Measurements from ENCODE around the gene SDCCAG8. TPM values are rescaled to one million over a fixed set of nuclear protein-coding genes. Genes with fewer than 3 reads are reported as not detected.

Gene SDCCAG8
- total RNA-seq, 2 donors from 2014 or later = 49.0 to 56.4 TPM

- TF ChIP-seq POLR2A (IDR thresholded peaks at IDR 0.05) = no peak
- TF ChIP-seq, protein P1, sequence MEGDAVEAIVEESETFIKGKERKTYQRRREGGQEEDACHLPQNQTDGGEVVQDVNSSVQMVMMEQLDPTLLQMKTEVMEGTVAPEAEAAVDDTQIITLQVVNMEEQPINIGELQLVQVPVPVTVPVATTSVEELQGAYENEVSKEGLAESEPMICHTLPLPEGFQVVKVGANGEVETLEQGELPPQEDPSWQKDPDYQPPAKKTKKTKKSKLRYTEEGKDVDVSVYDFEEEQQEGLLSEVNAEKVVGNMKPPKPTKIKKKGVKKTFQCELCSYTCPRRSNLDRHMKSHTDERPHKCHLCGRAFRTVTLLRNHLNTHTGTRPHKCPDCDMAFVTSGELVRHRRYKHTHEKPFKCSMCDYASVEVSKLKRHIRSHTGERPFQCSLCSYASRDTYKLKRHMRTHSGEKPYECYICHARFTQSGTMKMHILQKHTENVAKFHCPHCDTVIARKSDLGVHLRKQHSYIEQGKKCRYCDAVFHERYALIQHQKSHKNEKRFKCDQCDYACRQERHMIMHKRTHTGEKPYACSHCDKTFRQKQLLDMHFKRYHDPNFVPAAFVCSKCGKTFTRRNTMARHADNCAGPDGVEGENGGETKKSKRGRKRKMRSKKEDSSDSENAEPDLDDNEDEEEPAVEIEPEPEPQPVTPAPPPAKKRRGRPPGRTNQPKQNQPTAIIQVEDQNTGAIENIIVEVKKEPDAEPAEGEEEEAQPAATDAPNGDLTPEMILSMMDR (IDR thresholded peaks at IDR 0.05) = no peak
- H3K36me3 ChIP-seq (replicated peaks in 1 of 2; ENCODE audit: insufficient read depth in 1 of 2, low read depth in 2 of 2) = no peaks in the 10 kb centered on the region
- intact Hi-C loops (cut with DNase I) = no loop called here
Observed at GRCh38 chr1:243465081-243465480, 209.2 kb downstream of the SDCCAG8 start.

DNA sequence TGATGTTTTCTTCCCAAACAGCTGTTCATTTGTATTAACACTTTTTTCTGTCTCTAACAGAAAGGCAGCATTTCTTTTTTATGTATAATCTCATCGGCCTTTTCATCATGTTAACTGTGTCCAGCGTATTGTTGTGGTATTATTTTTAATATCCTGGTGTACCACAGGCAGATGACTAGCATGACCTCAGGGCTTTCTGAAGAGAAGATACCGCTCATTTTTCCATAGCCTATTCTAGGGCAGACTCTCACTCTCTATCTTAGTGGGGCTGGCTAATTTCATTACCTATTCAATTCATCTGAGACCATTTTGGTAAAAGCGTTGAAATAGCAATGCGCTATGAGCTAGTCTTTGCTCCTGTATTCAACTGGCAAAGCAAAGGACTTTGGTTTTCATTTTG is 209.9 kb downstream of the SDCCAG8 start:
- Histone ChIP-seq H3K36me3 (replicated peaks in 1 of 2; ENCODE audit: insufficient read depth in 1 of 2, low read depth in 2 of 2) (no peaks in the 10 kb centered on the region), H3K9me3 (no peaks in the 10 kb centered on the region), H3K27me3 (no peaks in the 10 kb centered on the region), H3K27ac (no peak overlapping the region), H3K4me3 (no peak overlapping the region), H3K4me1 (no peaks in the 10 kb centered on the region)
- TF ChIP-seq, protein P1 (IDR thresholded peaks at IDR 0.05) = no peak
- TF ChIP-seq POLR2A (IDR thresholded peaks at IDR 0.05) = no peak
- whole genome bisulfite sequencing, 2 donors = 75 to 76% methylated on average over 5 of the region's 5 CpGs
- intact Hi-C loops (cut with DNase I) = no loop called here
- ATAC-seq (no peak), DNase-seq (no peak)

More at GRCh38 chr1:243465081-243465480, 209.2 kb downstream of the SDCCAG8 start:
- no peaks in the 10 kb centered on the region for H3K4me1 ChIP-seq
- H3K27ac ChIP-seq = no peak overlapping the region
- DNase-seq (no peak), ATAC-seq (no peak)
- H3K27me3 ChIP-seq = no peaks in the 10 kb centered on the region
- no peak overlapping the region for H3K4me3 ChIP-seq
- 94% methylated on average over 5 of the region's 5 CpGs for WGBS, 2 donors
- H3K9me3 ChIP-seq = no peaks in the 10 kb centered on the region

DNA sequence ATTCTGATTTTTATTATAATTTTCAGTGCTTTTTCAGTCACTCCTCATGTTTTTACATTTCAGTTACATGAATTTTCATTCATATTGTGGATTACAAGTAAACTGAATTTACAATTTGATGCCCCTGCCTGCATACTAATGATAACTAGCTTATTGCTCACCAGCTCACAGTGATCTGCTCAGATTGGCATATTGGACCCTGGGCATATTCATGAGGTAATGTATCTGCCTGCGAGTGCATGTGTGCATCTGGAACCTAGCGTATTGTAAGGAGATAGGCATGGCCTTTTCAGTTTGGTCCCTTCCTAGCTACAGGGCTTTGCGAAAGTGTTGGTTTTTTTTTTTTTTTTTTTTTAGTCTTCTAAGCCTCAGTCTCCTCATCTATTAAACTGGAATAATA is 213.7 kb downstream of the SDCCAG8 start:
- no peak for ATAC-seq
- no peak for TF ChIP-seq POLR2A (IDR thresholded peaks at IDR 0.05)
- TF ChIP-seq, protein P1 (IDR thresholded peaks at IDR 0.05) = no peak
- Histone ChIP-seq H3K4me3 (no peak overlapping the region), H3K27ac (no peak overlapping the region), H3K27me3 (no peaks in the 10 kb centered on the region), H3K9me3 (no peaks in the 10 kb centered on the region), H3K36me3 (replicated peaks in 1 of 2; ENCODE audit: insufficient read depth in 1 of 2, low read depth in 2 of 2) (no peaks in the 10 kb centered on the region), H3K4me1 (no peaks in the 10 kb centered on the region)
- intact Hi-C loops (cut with DNase I) = no loop called here
- WGBS, 2 donors = 93 to 99% methylated on average over 3 of the region's 3 CpGs
- DNase-seq = no peak

- WGBS, 2 donors = 88 to 92% methylated on average over 7 of the region's 7 CpGs
- no peaks in the 10 kb centered on the region for H3K9me3 ChIP-seq
- TF ChIP-seq, protein P1 (IDR thresholded peaks at IDR 0.05) = no peak
- TF ChIP-seq POLR2A (IDR thresholded peaks at IDR 0.05) = no peak
- H3K27ac ChIP-seq = no peak overlapping the region
- H3K36me3 ChIP-seq (replicated peaks in 1 of 2; ENCODE audit: insufficient read depth in 1 of 2, low read depth in 2 of 2) = no peaks in the 10 kb centered on the region
- no peak overlapping the region for H3K4me3 ChIP-seq
- intact Hi-C loops (cut with DNase I) = no loop called here
- no peaks in the 10 kb centered on the region for H3K27me3 ChIP-seq
- H3K4me1 ChIP-seq = no peaks in the 10 kb centered on the region
- ATAC-seq = no peak
- DNase-seq = no peak
Observed at GRCh38 chr1:243470502-243470901, 214.7 kb downstream of the SDCCAG8 start.

DNA sequence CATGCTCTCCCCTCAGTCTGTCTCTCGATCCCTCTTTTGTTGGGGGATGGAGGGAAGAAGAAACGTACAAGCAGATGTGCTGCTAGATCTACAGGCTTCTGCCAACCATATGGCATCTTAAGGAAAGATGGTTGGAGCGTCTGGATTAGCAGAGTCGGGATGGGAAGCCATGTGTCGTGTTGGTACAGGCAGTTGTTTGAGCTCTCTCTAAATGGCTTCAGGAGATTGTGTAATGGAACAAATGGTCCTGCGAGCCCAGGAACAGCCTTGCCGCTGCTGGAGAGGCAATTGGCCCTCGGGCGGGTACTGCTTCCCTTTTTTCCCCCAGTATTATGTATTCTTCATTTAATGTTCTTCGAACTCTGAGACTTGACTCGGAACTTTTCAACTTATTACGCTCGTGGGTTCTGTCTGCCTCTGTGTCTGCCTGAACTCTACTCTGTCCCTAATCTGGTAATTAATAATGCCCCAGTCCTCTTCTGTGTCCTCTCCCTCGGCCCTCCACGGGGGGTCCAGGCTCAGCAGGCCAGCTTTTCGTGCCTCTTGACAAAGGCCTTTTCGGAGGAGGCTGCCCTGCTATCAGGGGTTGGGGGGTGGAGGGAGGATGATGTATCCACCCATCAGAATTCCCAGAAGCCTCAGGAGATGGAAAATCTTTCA is 215.3 kb downstream of the SDCCAG8 start:
- no peak overlapping the region for H3K27ac ChIP-seq
- no peaks in the 10 kb centered on the region for H3K36me3 ChIP-seq (replicated peaks in 1 of 2; ENCODE audit: insufficient read depth in 1 of 2, low read depth in 2 of 2)
- ATAC-seq = no peak
- no peak overlapping the region for H3K4me3 ChIP-seq
- no peak for TF ChIP-seq POLR2A (IDR thresholded peaks at IDR 0.05)
- TF ChIP-seq, protein P1 (IDR thresholded peaks at IDR 0.05) = no peak
- WGBS, 2 donors = 82 to 93% methylated on average over 13 to 17 of the region's 17 CpGs
- intact Hi-C loops (cut with DNase I) = no loop called here
- no peaks in the 10 kb centered on the region for H3K4me1 ChIP-seq
- peak in 1 of 4 donors; percentile 25 for DNase-seq
- no peaks in the 10 kb centered on the region for H3K27me3 ChIP-seq
- no peaks in the 10 kb centered on the region for H3K9me3 ChIP-seq

All from body of pancreas (tissue), 4 donors.